ENCODE measurements around the gene PDIK1L.

DNA sequence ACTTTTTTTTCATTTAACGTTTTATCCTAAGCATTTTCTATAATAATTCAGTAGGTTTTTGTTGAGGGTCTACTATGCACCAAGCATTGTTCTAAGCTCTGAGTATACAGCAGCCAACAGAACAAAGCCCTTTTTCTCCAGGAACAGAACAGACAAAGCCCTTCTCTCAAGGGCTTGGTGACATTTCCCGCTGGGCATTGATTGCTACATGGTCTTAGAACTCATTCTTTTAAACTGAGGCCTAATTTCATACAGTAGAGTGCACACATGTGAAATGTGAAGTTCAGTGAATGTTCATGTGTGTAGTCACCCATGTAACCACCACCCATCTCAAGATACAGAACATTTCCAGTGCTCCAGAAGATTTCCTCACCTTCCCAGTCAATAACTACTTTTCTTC lies 15.2 kb upstream of the PDIK1L start:
- TF ChIP-seq GATA1 (IDR thresholded peaks at IDR 0.05; ENCODE audit: low read depth, low read length) (no peak), POLR2A (IDR thresholded peaks at IDR 0.05; ENCODE audit: low read length) (no peak)

All from erythroblast (primary cell).